GM12878 (cell line): Measurements from ENCODE around the gene CBX7. TPM values are rescaled to one million over a fixed set of nuclear protein-coding genes. Genes with fewer than 3 reads are reported as not detected.

Experiments used
- ATAC-seq: fragments of 200-7000 bp; cut with Tn5 transposase; 3 replicates; pipeline ENCODE4 v1.9.1; 2020; ENCODE audit warnings: mild to moderate bottlenecking, moderate library complexity
- BruUV-seq: library from RNA; stranded (reverse); fragments of 400-500 nt; replicated peaks from 2 replicates; lab custom pipeline; 2021; lab: Mats Ljungman, UMichigan
- CTCF ChIA-PET: fragments of 300-600 bp; sonication (Branson Sonifier 250); formaldehyde crosslinking; extraction: SDS; loops from one replicate; lab custom pipeline; 2021; ENCODE audit warnings: inconsistent platforms; lab: Yijun Ruan, JAX
- POLR2A ChIA-PET: fragments of 350-600 bp; formaldehyde crosslinking; extraction: SDS; loops from one replicate; lab custom pipeline; 2021; ENCODE audit warnings: inconsistent platforms; lab: Charles Lee
- RAD21 ChIA-PET: fragments of 300-600 bp; sonication (Branson Sonifier 250); formaldehyde crosslinking; loops from one replicate; lab custom pipeline; 2023; ENCODE audit warnings: antibody characterized with exemption; ENCODE audit not compliant: unreplicated experiment; lab: Charles Lee
- SMC1A ChIA-PET: fragments of 300-600 bp; sonication (Branson Sonifier 250); formaldehyde crosslinking; loops from one replicate; lab custom pipeline; 2023; ENCODE audit not compliant: unreplicated experiment, uncharacterized antibody; lab: Charles Lee
- DNase-seq: peaks from one replicate; pipeline ENCODE4 v3.0.0-alpha.2; 2011; ENCODE audit warnings: low read depth, low spot score
- FAIRE-seq: peaks from 3 replicates; lab custom pipeline; 2011; peaks lifted over from hg19 to GRCh38; lab: Jason Lieb, UNC
- H2AFZ ChIP-seq: 2 replicates; pipeline ENCODE4 v1.6.0; 2011; ENCODE audit warnings: low read depth, low read length, control low read depth; ENCODE audit not compliant: control insufficient read depth
- H3K27ac ChIP-seq: 2 replicates; pipeline ENCODE4 v1.5.1; 2011; ENCODE audit warnings: control low read depth; ENCODE audit not compliant: control insufficient read depth, insufficient read depth
- H3K27me3 ChIP-seq, 2 experiments: replicated peaks in 1 of 2; 2 replicates each; pipeline versions ENCODE4 v1.6.0 to v1.6.1; 2011; ENCODE audit warnings: low read length in 1 of 2; ENCODE audit not compliant: control insufficient read depth in 2 of 2, insufficient read depth in 2 of 2
- H3K36me3 ChIP-seq, 2 experiments: 2 replicates each; pipeline ENCODE4 v1.5.1; 2011; ENCODE audit warnings: low read length in 1 of 2; ENCODE audit not compliant: control insufficient read depth in 2 of 2, insufficient read depth in 2 of 2
- H3K4me1 ChIP-seq: 2 replicates; pipeline ENCODE4 v1.6.1; 2011; ENCODE audit warnings: mild to moderate bottlenecking, low read length, moderate library complexity, mixed read lengths; ENCODE audit not compliant: control insufficient read depth, insufficient read depth
- H3K4me2 ChIP-seq: 2 replicates; pipeline ENCODE4 v1.6.0; 2011; ENCODE audit warnings: control low read depth; ENCODE audit not compliant: control insufficient read depth, insufficient read depth
- H3K4me3 ChIP-seq: fragments of 200-600 bp; sonication (generic); 2 replicates; pipeline ENCODE4 v1.5.1; 2016
- H3K79me2 ChIP-seq: 2 replicates; pipeline ENCODE4 v1.6.0; 2011; ENCODE audit warnings: low read length; ENCODE audit not compliant: control insufficient read depth, insufficient read depth
- H3K9ac ChIP-seq: 2 replicates; pipeline ENCODE4 v1.8.0; 2011; ENCODE audit warnings: low read length, control low read depth, mixed read lengths; ENCODE audit not compliant: control insufficient read depth, insufficient read depth
- H3K9me3 ChIP-seq: replicated peaks from 3 replicates; pipeline ENCODE4 v1.5.1; 2011; ENCODE audit warnings: mild to moderate bottlenecking, low read length; ENCODE audit not compliant: control insufficient read depth, insufficient read depth
- H4K20me1 ChIP-seq: 2 replicates; pipeline ENCODE4 v1.6.0; 2011; ENCODE audit not compliant: control insufficient read depth, insufficient read depth
- FOXK2 ChIP-seq: fragments of 450-650 bp; IDR thresholded peaks from 2 replicates; pipeline ENCODE4 v1.6.1; 2017; ENCODE audit warnings: mild to moderate bottlenecking, moderate library complexity
- WGBS: methylation state at CpG from one replicate; pipeline ENCODE4 v1.1.6; 2016; ENCODE audit warnings: low lambda C conversion rate; ENCODE audit not compliant: insufficient replicate concordance, insufficient coverage; ENCODE audit errors: missing lambda C conversion rate; 5-methylcytosine and 5-hydroxymethylcytosine counted together
- in situ Hi-C: fragments of 300-500 bp; cut with MboI; formaldehyde crosslinking; loops from 9 replicates; pipeline ENCODE4 v1.14.3; 2018; ENCODE audit warnings: mixed read lengths
- intact Hi-C: fragments of 100-400 bp; cut with micrococcal nuclease; formaldehyde crosslinking; loops from one replicate; pipeline ENCODE4 v1.14.2; 2022; ENCODE audit not compliant: unreplicated experiment
- polyA plus RNA-seq, 11 experiments: library from polyadenylated mRNA; depleted of rRNA in 4 of 11; unstranded in 6 of 11; stranded (reverse) in 5 of 11; fragments of >200 nt; fragmentation: Nextera tagmentation in 4 of 11; fragmentation: Illumina TruSeq in 1 of 11; extraction: Ambion mirVana in 4 of 11; extraction: Trizol in 1 of 11; gene quantifications; 1 replicate in 1 of 11; 2 replicates in 10 of 11; pipeline versions ENCODE4 v1.2.1 to v1.2.3, GENCODE V29; 2011 to 2016; ENCODE audit warnings: inconsistent platforms in 2 of 11, missing spikeins in 2 of 11, low read depth in 1 of 11
- total RNA-seq, 4 experiments: library from RNA; depleted of rRNA in 3 of 4; stranded (reverse); fragments of >200 nt in 3 of 4; fragmentation: Illumina TruSeq in 1 of 4; extraction: Trizol in 1 of 4; gene quantifications; 2 replicates each; pipeline versions ENCODE4 v1.2.1 to v1.2.3, GENCODE V29; 2013 to 2021
- TF ChIP-seq, protein P1 (sequence below), 3 experiments: IDR thresholded peaks in 2 of 3; conservative IDR thresholded peaks in 1 of 3; 2 replicates each; pipeline ENCODE4 v1.5.1; 2011; ENCODE audit warnings: low read depth in 3 of 3, low read length in 3 of 3, mild to moderate bottlenecking in 3 of 3, control low read depth in 2 of 3, moderate library complexity in 2 of 3, inconsistent platforms in 1 of 3, mixed read lengths in 1 of 3; ENCODE audit not compliant: control insufficient read depth in 2 of 3, insufficient read depth in 1 of 3; ENCODE audit errors: extremely low read depth in 1 of 3

Gene CBX7
- total and polyA plus RNA-seq, 10 of the 15 experiments (the other 5 are each of a cell fraction or from before 2014, with no cell fraction given), result 0.18 to 17.2 (median 5.6) TPM

DNA sequence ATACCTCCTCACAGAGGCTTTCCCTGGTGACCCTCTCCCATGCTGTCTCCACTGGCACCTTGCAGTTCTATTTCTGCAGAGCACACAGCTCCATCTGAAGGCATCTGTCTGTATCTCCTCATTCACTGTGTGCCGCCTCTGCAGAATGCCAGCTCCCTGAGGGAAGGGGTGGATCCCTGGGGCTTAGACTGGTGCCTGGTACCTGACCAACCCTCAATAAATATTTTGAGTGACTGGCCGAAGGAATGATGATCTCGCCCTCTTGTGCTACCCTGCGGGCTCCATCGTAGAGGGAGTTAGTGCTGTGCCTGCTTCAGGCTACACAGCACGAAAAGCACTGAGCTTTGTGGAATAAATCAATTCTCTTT, 1.6 kb downstream of the CBX7 start:
- peak overlapping the region; percentile 96; the same call in 1 of the 2 replicates for H3K4me2 ChIP-seq
- H3K4me3 ChIP-seq, result 0 out of 2 replicates have a peak overlapping the region, but pooled peaks have one; percentile 80
- BruUV-seq, result no TSS peak
- no peak overlapping the region; the same call in 1 of the 2 replicates for H3K27ac ChIP-seq
- H3K4me1 ChIP-seq, result peaks cover 49% of the 10 kb centered on the region
- no peak overlapping the region for H3K9ac ChIP-seq
- RAD21 ChIA-PET, result interaction anchor here (0.7 to 6.4 kb wide), 5 partner anchors 52 to 169 kb away, joined by 3 to 32 read pairs (median 4); partner anchors contain the start of genes APOBEC3H and RPL3
- H3K36me3 ChIP-seq, result no peaks in the 10 kb centered on the region; a peak in 1 of 4 replicates
- no peak for ATAC-seq
- peaks cover 3 to 12% of the 10 kb centered on the region in 2 experiments for H3K27me3 ChIP-seq
- H2AFZ ChIP-seq, result no peak overlapping the region
- no peaks in the 10 kb centered on the region for H3K9me3 ChIP-seq
- FAIRE-seq, result no peak
- DNase-seq, result no peak
- 86% methylated on average over 6 of the region's 6 CpGs for WGBS
- CTCF ChIA-PET, result interaction anchor here (0.5 to 1.7 kb wide), 10 partner anchors 21 to 379 kb away, joined by 3 to 6 read pairs (median 3); partner anchors contain the start of gene RPL3
- in situ Hi-C loops, result loop anchor here (25.0 kb wide), 1 partner anchor 361 kb away; the partner anchor contains the start of genes ATF4 and MIEF1
- intact Hi-C loops, result loop anchor here (5.0 kb wide), 2 partner anchors 166 to 279 kb away; partner anchors contain the start of genes CBX6 and RPL3
- SMC1A ChIA-PET, result interaction anchor here (0.6 to 2.1 kb wide), 7 partner anchors 26 to 281 kb away, joined by 3 to 9 read pairs (median 4); no protein-coding TSS in a partner anchor
- TF ChIP-seq, protein P1, sequence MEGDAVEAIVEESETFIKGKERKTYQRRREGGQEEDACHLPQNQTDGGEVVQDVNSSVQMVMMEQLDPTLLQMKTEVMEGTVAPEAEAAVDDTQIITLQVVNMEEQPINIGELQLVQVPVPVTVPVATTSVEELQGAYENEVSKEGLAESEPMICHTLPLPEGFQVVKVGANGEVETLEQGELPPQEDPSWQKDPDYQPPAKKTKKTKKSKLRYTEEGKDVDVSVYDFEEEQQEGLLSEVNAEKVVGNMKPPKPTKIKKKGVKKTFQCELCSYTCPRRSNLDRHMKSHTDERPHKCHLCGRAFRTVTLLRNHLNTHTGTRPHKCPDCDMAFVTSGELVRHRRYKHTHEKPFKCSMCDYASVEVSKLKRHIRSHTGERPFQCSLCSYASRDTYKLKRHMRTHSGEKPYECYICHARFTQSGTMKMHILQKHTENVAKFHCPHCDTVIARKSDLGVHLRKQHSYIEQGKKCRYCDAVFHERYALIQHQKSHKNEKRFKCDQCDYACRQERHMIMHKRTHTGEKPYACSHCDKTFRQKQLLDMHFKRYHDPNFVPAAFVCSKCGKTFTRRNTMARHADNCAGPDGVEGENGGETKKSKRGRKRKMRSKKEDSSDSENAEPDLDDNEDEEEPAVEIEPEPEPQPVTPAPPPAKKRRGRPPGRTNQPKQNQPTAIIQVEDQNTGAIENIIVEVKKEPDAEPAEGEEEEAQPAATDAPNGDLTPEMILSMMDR (IDR thresholded peaks at IDR 0.05 in 2 of 3, conservative IDR thresholded peaks at IDR 0.05 in 1 of 3; ENCODE audit: control insufficient read depth in 2 of 3, extremely low read depth in 1 of 3, insufficient read depth in 1 of 3, low read depth in 3 of 3, low read length in 3 of 3), result peak in 1 of 3 experiments; percentile 24; a peak in 1 of 6 replicates
- no peak for TF ChIP-seq FOXK2
- H4K20me1 ChIP-seq, result no peaks in the 10 kb centered on the region
- peaks cover 45% of the 10 kb centered on the region for H3K79me2 ChIP-seq
- POLR2A ChIA-PET, result interaction anchor here (0.8 to 2.8 kb wide), 6 partner anchors 25 to 683 kb away, joined by 3 to 21 read pairs (median 3); partner anchors contain the start of genes ATF4, KDELR3 and RPL3
